Muscle of arm (tissue), 12 donors: Measurements from ENCODE around the gene TBX19. TPM values are rescaled to one million over a fixed set of nuclear protein-coding genes. Genes with fewer than 3 reads are reported as not detected.
"Not testable (repeated sequence)": the region's sequence is repeated elsewhere in the genome, so short reads cannot be mapped to it uniquely, and the experiment has no call there.

Source experiments
- DNase-seq: peaks from one replicate; pipeline ENCODE4 v3.0.0-alpha.2; 2013
- polyA plus RNA-seq, 12 donors: library from polyadenylated mRNA; unstranded; fragments of 120-200 nt; gene quantifications; one replicate each; pipeline ENCODE4 v1.2.1, GENCODE V29; 2013; ENCODE audit not compliant: insufficient read length in 12 of 12

TBX19 gene
- polyA plus RNA-seq, 12 donors = 0.87 to 2.6 (median 1.4) TPM; not detected in 2

GRCh38 chr1:168354335-168355269 lies 73.9 kb downstream of the TBX19 start:
- DNase-seq = not testable (repeated sequence)

- DNase-seq = no peak
These were observed 79.7 kb downstream of the TBX19 start for GRCh38 chr1:168360151-168361021.

GRCh38 chr1:168361252-168361651 lies 80.6 kb downstream of the TBX19 start:
- DNase-seq = no peak

- DNase-seq = no peak
These were observed 82.3 kb downstream of the TBX19 start for GRCh38 chr1:168362991-168363390.

Other genes starting within 250 kb of the TBX19 start
- 10 to 100 TPM in 10 of 12 donors, 1 to 10 TPM in 1, not detected in 1; 9.8 to 17.6 (median 13.0) TPM for gene GPR161, start 143.9 kb upstream of the TBX19 start, polyA plus RNA-seq
- 10 to 100 TPM in 11 of 12 donors, not detected in 1; 30.8 to 46.5 (median 38.7) TPM for gene TIPRL, start 101.9 kb upstream of the TBX19 start, polyA plus RNA-seq
- 10 to 100 TPM in 6 of 12 donors, 1 to 10 TPM in 5, not detected in 1; 7.1 to 14.3 (median 10.6) TPM for gene SFT2D2, start 54.9 kb upstream of the TBX19 start, polyA plus RNA-seq